ENCODE measurements around the gene FARP1. TPM values are rescaled to one million over a fixed set of nuclear protein-coding genes. Genes with fewer than 3 reads are reported as not detected.

FARP1 gene
- total RNA-seq, 4 donors from 2014 or later: 13.7 to 38.9 (median 30.2) TPM

DNA sequence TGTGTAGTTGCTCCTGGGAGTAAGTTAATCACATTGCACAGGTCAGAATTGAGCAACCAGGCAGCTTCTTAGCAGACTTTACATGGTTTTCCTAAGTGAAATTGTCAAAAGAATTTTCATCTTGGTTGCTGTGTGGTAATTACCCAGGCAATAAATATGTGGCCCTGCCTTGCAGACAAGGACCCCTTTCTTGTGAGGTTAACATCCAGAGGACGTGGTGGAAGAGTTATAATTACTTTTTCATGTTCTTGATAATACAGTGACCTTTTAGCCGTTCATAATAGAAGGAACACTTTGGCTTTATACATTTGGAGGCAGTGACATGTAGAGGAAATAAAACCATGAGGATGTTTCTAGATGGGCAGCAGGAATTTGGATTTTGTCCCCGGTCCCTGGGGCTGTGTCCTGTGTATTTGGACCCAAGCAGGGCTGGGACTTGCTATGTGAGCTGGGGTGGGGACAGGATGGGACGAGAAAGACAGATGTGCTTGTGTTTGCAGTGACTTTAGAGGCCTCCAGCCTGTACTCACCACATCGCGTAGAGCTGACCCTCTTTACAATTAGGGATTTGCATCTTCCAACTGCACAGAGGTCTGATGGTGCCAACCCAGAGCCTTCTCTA, 277.8 kb downstream of the FARP1 start:
- TF ChIP-seq, protein P1, sequence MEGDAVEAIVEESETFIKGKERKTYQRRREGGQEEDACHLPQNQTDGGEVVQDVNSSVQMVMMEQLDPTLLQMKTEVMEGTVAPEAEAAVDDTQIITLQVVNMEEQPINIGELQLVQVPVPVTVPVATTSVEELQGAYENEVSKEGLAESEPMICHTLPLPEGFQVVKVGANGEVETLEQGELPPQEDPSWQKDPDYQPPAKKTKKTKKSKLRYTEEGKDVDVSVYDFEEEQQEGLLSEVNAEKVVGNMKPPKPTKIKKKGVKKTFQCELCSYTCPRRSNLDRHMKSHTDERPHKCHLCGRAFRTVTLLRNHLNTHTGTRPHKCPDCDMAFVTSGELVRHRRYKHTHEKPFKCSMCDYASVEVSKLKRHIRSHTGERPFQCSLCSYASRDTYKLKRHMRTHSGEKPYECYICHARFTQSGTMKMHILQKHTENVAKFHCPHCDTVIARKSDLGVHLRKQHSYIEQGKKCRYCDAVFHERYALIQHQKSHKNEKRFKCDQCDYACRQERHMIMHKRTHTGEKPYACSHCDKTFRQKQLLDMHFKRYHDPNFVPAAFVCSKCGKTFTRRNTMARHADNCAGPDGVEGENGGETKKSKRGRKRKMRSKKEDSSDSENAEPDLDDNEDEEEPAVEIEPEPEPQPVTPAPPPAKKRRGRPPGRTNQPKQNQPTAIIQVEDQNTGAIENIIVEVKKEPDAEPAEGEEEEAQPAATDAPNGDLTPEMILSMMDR (IDR thresholded peaks at IDR 0.05): no peak
- ATAC-seq (ENCODE audit: low FRiP score) (no peak), DNase-seq (ENCODE audit: low spot score) (no peak)

DNA sequence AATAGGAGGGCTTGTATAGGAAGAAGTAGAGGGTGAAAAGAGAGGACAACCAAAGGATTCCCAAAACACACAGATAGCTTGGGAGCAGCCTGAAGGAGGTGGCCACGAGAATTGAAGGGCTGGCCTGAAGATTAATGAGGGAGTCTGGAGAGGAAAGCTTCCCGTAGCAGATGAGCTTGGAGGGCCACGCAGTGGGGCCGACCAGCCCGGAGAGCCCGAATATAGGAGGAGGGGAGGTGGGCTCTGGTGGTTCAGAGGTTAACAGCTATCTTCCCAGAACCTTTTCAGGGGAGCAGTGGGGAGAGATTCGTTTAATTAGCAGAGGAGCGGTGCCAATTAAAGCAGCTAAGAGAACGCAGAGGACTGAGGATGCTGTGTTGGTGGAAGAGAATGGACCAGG, 279.2 kb downstream of the FARP1 start:
- DNase-seq (ENCODE audit: low spot score) (no peak), ATAC-seq (ENCODE audit: low FRiP score) (no peak)
- TF ChIP-seq, protein P1 (IDR thresholded peaks at IDR 0.05): no peak

DNA sequence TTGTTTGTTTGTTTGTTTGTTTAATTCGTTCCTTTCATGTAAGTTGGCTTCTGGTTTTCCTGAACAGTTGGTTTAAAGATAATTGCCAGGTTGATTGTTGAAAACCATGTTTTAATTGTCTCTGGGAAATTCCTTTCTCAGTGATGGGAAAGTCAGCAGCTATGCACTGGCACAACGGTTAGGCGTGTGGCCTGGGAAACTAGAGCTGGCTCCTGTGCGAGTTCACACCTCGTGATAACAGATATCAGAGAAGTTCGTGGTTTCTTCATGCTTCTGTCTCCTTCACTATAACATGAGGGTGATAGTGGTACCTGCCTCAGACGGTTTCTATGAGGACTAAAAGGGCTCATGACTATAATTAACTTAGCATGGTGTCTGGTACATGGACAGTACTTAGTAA, 280.5 kb downstream of the FARP1 start:
- DNase-seq (ENCODE audit: low spot score): no peak
- TF ChIP-seq, protein P1 (IDR thresholded peaks at IDR 0.05): no peak
- ATAC-seq (ENCODE audit: low FRiP score): no peak

DNA sequence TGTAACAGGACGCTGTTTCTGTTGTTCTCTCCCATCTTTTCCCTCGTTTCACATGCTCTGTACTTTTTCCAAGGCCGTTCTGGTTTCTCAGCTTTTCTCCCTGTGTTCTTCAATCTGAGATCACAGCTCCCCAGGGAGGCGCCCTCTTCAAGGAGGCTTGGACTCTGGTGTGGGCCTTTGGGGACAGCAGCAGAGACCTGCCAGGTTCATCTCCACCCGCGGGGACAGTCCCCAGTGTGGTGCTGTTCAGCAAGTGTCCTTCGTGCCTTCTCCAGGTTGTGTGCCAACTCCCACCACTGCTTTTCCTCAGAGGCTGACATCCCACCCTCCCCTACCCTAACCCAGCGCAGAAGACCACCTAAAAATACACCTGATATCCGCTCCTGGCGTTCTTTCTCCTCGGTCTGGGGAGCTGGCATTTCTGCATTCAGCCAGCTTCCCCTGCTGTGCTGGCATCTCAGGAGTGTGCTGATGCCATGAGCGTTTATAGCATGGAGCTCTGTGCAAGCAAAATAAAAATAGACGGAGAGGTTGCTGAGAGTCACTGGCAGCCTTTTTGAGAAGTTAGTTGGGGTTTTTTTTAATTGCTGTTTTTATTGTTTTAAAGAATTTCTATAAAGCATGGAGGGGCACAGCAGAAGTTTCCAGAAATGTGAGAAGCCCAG, 284.6 kb downstream of the FARP1 start:
- TF ChIP-seq, protein P1 (IDR thresholded peaks at IDR 0.05): no peak
- no peak for ATAC-seq (ENCODE audit: low FRiP score)
- no peak for DNase-seq (ENCODE audit: low spot score)

DNA sequence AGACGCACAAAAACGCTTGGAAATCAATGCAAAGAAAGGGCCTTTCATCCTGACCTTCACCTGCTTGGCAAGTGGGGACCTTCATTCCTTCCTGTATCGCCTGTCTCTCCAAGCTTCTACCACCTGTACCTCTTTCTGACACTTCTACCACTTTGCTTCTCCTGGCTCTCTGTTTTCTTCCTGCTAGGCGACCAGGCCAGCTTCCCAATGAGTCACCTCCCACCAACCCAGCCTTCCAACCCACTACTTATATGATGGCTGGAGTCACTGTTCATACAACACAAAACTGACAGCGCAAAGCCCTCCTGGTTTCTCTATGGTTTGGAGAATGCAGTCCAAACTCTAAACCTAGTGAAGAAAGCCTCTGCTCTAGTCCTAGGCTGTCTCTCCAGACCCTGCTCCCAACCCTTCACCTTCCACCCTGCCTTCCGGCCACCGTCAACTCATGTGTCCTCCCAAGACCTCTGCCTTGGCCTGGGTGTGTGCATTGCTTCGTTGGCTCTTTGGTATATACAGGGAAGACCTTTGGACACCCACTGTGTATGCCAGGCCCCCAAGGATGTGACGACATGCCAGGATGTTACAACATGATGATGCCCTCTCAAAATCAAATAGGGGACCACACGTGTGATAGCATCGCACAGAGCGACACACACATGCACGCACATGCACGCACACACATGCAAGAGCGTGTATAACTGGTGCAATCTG, 285.5 kb downstream of the FARP1 start:
- ATAC-seq (ENCODE audit: low FRiP score): no peak
- TF ChIP-seq, protein P1 (IDR thresholded peaks at IDR 0.05): no peak
- DNase-seq (ENCODE audit: low spot score): no peak

DNA sequence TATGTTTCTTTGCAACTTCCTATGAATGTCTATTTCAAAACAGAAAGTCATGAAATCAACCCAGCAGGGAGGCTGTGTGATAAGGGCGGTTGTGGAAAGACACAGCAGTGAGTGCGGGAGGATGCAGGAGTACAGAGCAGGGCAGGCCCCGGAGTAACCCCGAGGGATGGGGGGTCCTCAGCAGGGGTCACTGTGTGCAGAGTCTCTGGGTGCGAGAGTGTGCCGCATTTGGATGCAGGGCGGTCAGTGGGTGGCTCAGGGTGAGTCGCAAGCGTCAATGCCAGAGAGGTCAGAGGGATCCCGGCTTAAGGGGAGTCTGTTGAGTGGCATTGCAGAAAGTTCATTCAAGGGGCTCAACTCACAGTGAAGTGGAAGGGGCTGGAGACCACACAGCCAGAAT, 286.2 kb downstream of the FARP1 start:
- ATAC-seq (ENCODE audit: low FRiP score) (no peak), DNase-seq (ENCODE audit: low spot score) (no peak)
- TF ChIP-seq, protein P1 (IDR thresholded peaks at IDR 0.05): no peak

Data from omental fat pad (tissue), 4 donors.